Iris pigment epithelial cell (primary cell): ENCODE measurements around the gene LIX1.
"Not testable (repeated sequence)": the region's sequence is repeated elsewhere in the genome, so short reads cannot be mapped to it uniquely, and the experiment has no call there.

Source experiments
- DNase-seq: peaks from one replicate; pipeline ENCODE4 v3.0.0-alpha.2; 2011; ENCODE audit warnings: low read depth

LIX1 gene

GRCh38 chr5:97141539-97141938, 872 bp downstream of the LIX1 start:
- no peak for DNase-seq

GRCh38 chr5:97141031-97141430, 1.4 kb downstream of the LIX1 start:
- no peak for DNase-seq

- not testable (repeated sequence) for DNase-seq
Observed at GRCh38 chr5:97140250-97140649, 2.2 kb downstream of the LIX1 start.

- DNase-seq, result no peak
Observed at GRCh38 chr5:97136475-97136874, 5.9 kb downstream of the LIX1 start.

GRCh38 chr5:97135868-97136267, 6.5 kb downstream of the LIX1 start:
- no peak for DNase-seq

GRCh38 chr5:97134634-97135033, 7.8 kb downstream of the LIX1 start:
- DNase-seq, result no peak

- DNase-seq, result peak; percentile 44
Observed at GRCh38 chr5:97133101-97133500, 9.3 kb downstream of the LIX1 start.

- DNase-seq, result no peak
Observed at GRCh38 chr5:97131921-97132320, 10.5 kb downstream of the LIX1 start.

- peak; percentile 32 for DNase-seq
Observed at GRCh38 chr5:97131139-97131710, 11.2 kb downstream of the LIX1 start.

- DNase-seq, result no peak
Observed at GRCh38 chr5:97127727-97128126, 14.7 kb downstream of the LIX1 start.

- DNase-seq, result no peak
Observed at GRCh38 chr5:97125125-97125683, 17.2 kb downstream of the LIX1 start.

GRCh38 chr5:97124335-97124734, 18.1 kb downstream of the LIX1 start:
- no peak for DNase-seq

GRCh38 chr5:97121848-97122247, 20.6 kb downstream of the LIX1 start:
- no peak for DNase-seq

- no peak for DNase-seq
Observed at GRCh38 chr5:97120195-97120594, 22.2 kb downstream of the LIX1 start.

GRCh38 chr5:97119007-97119390, 23.4 kb downstream of the LIX1 start:
- DNase-seq, result no peak

GRCh38 chr5:97118261-97119006, 24.0 kb downstream of the LIX1 start:
- DNase-seq, result no peak

- no peak for DNase-seq
Observed at GRCh38 chr5:97115932-97116331, 26.5 kb downstream of the LIX1 start.

- DNase-seq, result no peak
Observed at GRCh38 chr5:97112230-97112629, 30.2 kb downstream of the LIX1 start.

GRCh38 chr5:97111616-97112015, 30.8 kb downstream of the LIX1 start:
- no peak for DNase-seq

- DNase-seq, result no peak
Observed at GRCh38 chr5:97111004-97111403, 31.4 kb downstream of the LIX1 start.

GRCh38 chr5:97107318-97107717, 35.1 kb downstream of the LIX1 start:
- DNase-seq, result no peak

- no peak for DNase-seq
Observed at GRCh38 chr5:97106216-97106581, 36.2 kb downstream of the LIX1 start.

GRCh38 chr5:97105501-97106215, 36.8 kb downstream of the LIX1 start:
- no peak for DNase-seq
